PC-3 (cell line): ENCODE data around the gene ZNF74. TPM values are rescaled to one million over a fixed set of nuclear protein-coding genes. Genes with fewer than 3 reads are reported as not detected.

ENCODE experiments used
- ATAC-seq: fragments of 200-7000 bp; cut with Tn5 transposase; 2 replicates; pipeline ENCODE4 v1.9.1; 2020; ENCODE audit warnings: mild to moderate bottlenecking, moderate library complexity
- BruUV-seq: library from RNA; stranded (reverse); fragments of 400-500 nt; replicated peaks from 2 replicates; lab custom pipeline; 2021; lab: Mats Ljungman, UMichigan
- CTCF ChIA-PET: fragments of 300-600 bp; sonication (Branson Sonifier 250); formaldehyde crosslinking; loops from one replicate; lab custom pipeline; 2022; ENCODE audit warnings: antibody characterized with exemption; lab: Charles Lee
- POLR2A ChIA-PET: fragments of 300-600 bp; sonication (Branson Sonifier 250); formaldehyde crosslinking; loops from one replicate; lab custom pipeline; 2022; ENCODE audit warnings: antibody characterized with exemption; ENCODE audit not compliant: unreplicated experiment; lab: Charles Lee
- DNase-seq: peaks from one replicate; pipeline ENCODE4 v3.0.0-alpha.2; 2015
- H2AFZ ChIP-seq: fragments of 300-600 bp; sonication (generic); 2 replicates; pipeline ENCODE4 v1.6.0; 2016; ENCODE audit warnings: antibody characterized with exemption, low read length
- H3F3A ChIP-seq: fragments of 300-600 bp; sonication (generic); one replicate; pipeline ENCODE4 v1.6.0; 2017; ENCODE audit warnings: antibody characterized with exemption, low read length, control low read depth, mild to moderate bottlenecking; ENCODE audit not compliant: unreplicated experiment
- H3K27ac ChIP-seq: fragments of 300-600 bp; sonication (generic); 2 replicates; pipeline ENCODE4 v1.5.1; 2016; ENCODE audit warnings: mild to moderate bottlenecking, low read length
- H3K27me3 ChIP-seq: fragments of 300-600 bp; sonication (generic); 2 replicates; pipeline ENCODE4 v1.6.1; 2016; ENCODE audit warnings: low read length, mixed read lengths
- H3K36me3 ChIP-seq: fragments of 300-600 bp; sonication (generic); 2 replicates; pipeline ENCODE4 v1.6.1; 2016; ENCODE audit warnings: low read depth, mixed run types, low read length, mixed read lengths
- H3K4me1 ChIP-seq: fragments of 300-600 bp; sonication (generic); 2 replicates; pipeline ENCODE4 v1.5.1; 2016; ENCODE audit warnings: low read length; ENCODE audit not compliant: insufficient read depth
- H3K4me2 ChIP-seq: fragments of 300-600 bp; sonication (generic); 2 replicates; pipeline ENCODE4 v1.6.0; 2016; ENCODE audit warnings: low read length
- H3K4me3 ChIP-seq: fragments of 300-600 bp; sonication (generic); 2 replicates; pipeline ENCODE4 v1.5.1; 2016; ENCODE audit warnings: mild to moderate bottlenecking, low read length, mixed read lengths
- H3K79me2 ChIP-seq: fragments of 300-600 bp; sonication (generic); 2 replicates; pipeline ENCODE4 v1.6.1; 2017; ENCODE audit warnings: low read length, mixed read lengths
- H3K9ac ChIP-seq: fragments of 300-600 bp; sonication (generic); 2 replicates; pipeline ENCODE4 v1.6.0; 2016; ENCODE audit warnings: mild to moderate bottlenecking, low read length
- H3K9me2 ChIP-seq: fragments of 300-600 bp; sonication (generic); replicated peaks from 2 replicates; pipeline ENCODE4 v1.6.1; 2016; ENCODE audit warnings: mixed run types, low read length, mixed read lengths
- H3K9me3 ChIP-seq: fragments of 300-600 bp; sonication (generic); 2 replicates; pipeline ENCODE4 v1.6.1; 2016; ENCODE audit warnings: low read length, mixed read lengths
- H4K20me1 ChIP-seq: fragments of 300-600 bp; sonication (generic); 2 replicates; pipeline ENCODE4 v1.6.1; 2016; ENCODE audit warnings: low read length, mixed read lengths
- EZH2 ChIP-seq: fragments of 300-600 bp; sonication (generic); IDR thresholded peaks from one replicate; pipeline ENCODE4 v1.6.1; 2017; ENCODE audit warnings: antibody characterized with exemption, mild to moderate bottlenecking, low read length; ENCODE audit not compliant: unreplicated experiment
- EZH2phosphoT487 ChIP-seq: fragments of 300-600 bp; sonication (generic); IDR thresholded peaks from 2 replicates; pipeline ENCODE4 v1.6.1; 2018; ENCODE audit warnings: mild to moderate bottlenecking, antibody characterized with exemption, low read length, borderline replicate concordance
- intact Hi-C: fragments of 100-400 bp; cut with micrococcal nuclease; formaldehyde crosslinking; loops from 2 replicates; pipeline ENCODE4 v1.9.0; 2023
- total RNA-seq: library from RNA; depleted of rRNA; stranded (reverse); fragments of >200 nt; gene quantifications from 2 replicates; pipeline ENCODE4 v1.2.3, GENCODE V29; 2014
- TF ChIP-seq, protein P1 (sequence below): fragments of 300-600 bp; sonication (generic); conservative IDR thresholded peaks from 2 replicates; pipeline ENCODE4 v1.5.1; 2017; ENCODE audit warnings: antibody characterized with exemption, low read depth, mild to moderate bottlenecking, low read length

The ZNF74 gene
- total RNA-seq, 1 experiment from 2014 or later = 11.1 TPM

DNA sequence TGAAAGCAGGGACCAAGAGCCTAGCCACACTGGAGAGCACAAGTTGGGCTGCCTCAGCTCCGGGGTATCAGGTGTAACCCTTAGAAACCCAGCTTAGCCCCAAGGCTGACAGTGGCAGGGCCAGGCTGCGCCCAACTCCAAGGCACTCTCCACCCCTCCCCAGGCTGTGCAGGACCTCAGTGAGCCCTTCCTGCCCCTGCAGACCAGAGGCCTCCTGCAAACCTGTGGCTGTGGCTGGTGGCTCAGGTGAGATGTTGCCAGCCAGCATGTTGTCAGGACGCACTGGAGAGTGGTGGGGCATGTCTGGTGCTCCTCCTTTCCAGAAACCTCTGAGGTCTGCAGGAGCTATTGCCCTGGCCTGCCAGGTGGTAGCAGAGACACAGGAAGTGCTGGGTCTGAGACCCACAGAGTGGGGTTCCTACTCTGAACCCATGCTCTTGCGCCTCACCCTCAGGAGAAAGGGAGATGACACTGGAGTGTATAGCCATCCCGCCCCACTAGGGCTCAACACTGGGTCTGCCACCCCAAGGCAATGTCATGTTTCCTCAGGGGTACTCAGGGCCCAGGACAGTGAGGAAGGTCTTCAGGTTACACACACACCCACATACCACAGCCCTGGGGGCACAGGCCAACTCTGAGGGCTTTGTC is 46.1 kb downstream of the ZNF74 start:
- DNase-seq = no peak
- BruUV-seq = no TSS peak
- intact Hi-C loops = no loop called here
- ChIA-PET POLR2A (no interaction called here), CTCF (no interaction called here)
- peaks cover 4% of the 10 kb centered on the region; the same call in 1 of the 2 replicates for H3K27me3 ChIP-seq
- no peaks in the 10 kb centered on the region for H3F3A ChIP-seq
- no peak for TF ChIP-seq EZH2
- TF ChIP-seq EZH2phosphoT487 = no peak
- TF ChIP-seq, protein P1, sequence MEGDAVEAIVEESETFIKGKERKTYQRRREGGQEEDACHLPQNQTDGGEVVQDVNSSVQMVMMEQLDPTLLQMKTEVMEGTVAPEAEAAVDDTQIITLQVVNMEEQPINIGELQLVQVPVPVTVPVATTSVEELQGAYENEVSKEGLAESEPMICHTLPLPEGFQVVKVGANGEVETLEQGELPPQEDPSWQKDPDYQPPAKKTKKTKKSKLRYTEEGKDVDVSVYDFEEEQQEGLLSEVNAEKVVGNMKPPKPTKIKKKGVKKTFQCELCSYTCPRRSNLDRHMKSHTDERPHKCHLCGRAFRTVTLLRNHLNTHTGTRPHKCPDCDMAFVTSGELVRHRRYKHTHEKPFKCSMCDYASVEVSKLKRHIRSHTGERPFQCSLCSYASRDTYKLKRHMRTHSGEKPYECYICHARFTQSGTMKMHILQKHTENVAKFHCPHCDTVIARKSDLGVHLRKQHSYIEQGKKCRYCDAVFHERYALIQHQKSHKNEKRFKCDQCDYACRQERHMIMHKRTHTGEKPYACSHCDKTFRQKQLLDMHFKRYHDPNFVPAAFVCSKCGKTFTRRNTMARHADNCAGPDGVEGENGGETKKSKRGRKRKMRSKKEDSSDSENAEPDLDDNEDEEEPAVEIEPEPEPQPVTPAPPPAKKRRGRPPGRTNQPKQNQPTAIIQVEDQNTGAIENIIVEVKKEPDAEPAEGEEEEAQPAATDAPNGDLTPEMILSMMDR = no peak
- H3K9ac ChIP-seq = no peak overlapping the region
- H3K9me3 ChIP-seq = no peaks in the 10 kb centered on the region
- no peak overlapping the region for H3K4me2 ChIP-seq
- H3K36me3 ChIP-seq = no peaks in the 10 kb centered on the region
- H3K79me2 ChIP-seq = no peaks in the 10 kb centered on the region
- H3K27ac ChIP-seq = no peak overlapping the region
- no peaks in the 10 kb centered on the region for H4K20me1 ChIP-seq
- ATAC-seq = no peak
- no peak overlapping the region for H2AFZ ChIP-seq
- H3K4me1 ChIP-seq = 0 out of 2 replicates have a peak, but pooled peaks cover 4% of the 10 kb centered on the region
- no peak overlapping the region for H3K4me3 ChIP-seq
- no peaks in the 10 kb centered on the region for H3K9me2 ChIP-seq

DNA sequence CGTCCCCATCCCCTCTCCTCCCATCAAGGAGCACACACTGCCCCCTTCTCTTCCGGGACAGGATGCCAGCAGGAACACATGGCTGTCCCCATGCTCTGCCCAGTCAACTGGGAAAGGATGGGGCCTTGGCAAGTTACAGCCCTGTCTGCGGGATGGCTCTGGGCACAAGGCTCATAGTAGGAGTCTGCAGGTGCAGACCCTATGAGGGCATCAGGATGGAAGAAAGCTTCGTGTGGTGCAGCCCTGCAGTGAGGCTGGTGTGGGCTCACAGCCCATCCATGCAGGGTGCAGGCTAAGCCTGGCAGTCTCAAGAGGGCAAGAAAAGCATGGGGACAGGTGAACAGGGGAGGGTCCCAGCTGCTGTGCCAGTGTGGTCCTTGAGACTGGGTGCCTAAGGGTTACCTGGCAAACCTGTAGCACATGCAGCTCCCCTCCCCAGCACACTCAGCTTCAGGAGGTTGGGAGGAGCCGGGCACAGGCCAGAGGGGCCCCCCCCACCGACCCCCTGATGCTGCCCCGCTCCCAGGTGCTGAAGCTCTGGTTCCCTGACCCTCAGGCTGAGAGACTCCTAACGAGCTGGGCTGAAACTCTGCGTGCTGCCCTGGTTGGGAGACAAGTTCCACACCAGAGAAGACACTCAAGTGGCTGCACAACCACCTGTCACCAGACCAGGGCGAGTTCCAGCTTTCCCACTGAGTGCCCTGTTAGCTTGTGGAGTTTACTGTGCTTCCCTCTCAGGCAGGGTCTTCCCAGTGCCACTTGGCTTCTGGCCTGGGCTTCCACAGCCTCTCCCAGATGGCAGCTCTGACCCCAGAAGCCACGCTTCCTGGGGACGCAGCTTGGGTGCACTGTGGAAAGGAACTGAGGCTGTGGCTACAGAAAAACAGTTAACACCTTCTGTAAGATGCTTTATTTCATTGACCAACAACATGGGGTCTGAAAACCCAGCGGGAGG is 47.0 kb downstream of the ZNF74 start:
- no peaks in the 10 kb centered on the region for H3F3A ChIP-seq
- H3K4me3 ChIP-seq = no peak overlapping the region
- no peaks in the 10 kb centered on the region for H3K9me2 ChIP-seq
- no peak overlapping the region for H3K4me2 ChIP-seq
- 0 out of 2 replicates have a peak, but pooled peaks cover 4% of the 10 kb centered on the region for H3K4me1 ChIP-seq
- no peaks in the 10 kb centered on the region for H3K36me3 ChIP-seq
- no peak overlapping the region for H2AFZ ChIP-seq
- no peak for ATAC-seq
- intact Hi-C loops = no loop called here
- TF ChIP-seq EZH2phosphoT487 = no peak
- TF ChIP-seq EZH2 = no peak
- TF ChIP-seq, protein P1 = no peak
- no TSS peak for BruUV-seq
- H3K9ac ChIP-seq = no peak overlapping the region
- H3K27me3 ChIP-seq = peaks cover 4% of the 10 kb centered on the region; the same call in 1 of the 2 replicates
- no peaks in the 10 kb centered on the region for H4K20me1 ChIP-seq
- no peak overlapping the region for H3K27ac ChIP-seq
- H3K9me3 ChIP-seq = no peaks in the 10 kb centered on the region
- no peak for DNase-seq
- ChIA-PET CTCF (no interaction called here), POLR2A (no interaction called here)
- H3K79me2 ChIP-seq = no peaks in the 10 kb centered on the region
